ENCODE measurements around the gene DDX3X.

Gene DDX3X

DNA sequence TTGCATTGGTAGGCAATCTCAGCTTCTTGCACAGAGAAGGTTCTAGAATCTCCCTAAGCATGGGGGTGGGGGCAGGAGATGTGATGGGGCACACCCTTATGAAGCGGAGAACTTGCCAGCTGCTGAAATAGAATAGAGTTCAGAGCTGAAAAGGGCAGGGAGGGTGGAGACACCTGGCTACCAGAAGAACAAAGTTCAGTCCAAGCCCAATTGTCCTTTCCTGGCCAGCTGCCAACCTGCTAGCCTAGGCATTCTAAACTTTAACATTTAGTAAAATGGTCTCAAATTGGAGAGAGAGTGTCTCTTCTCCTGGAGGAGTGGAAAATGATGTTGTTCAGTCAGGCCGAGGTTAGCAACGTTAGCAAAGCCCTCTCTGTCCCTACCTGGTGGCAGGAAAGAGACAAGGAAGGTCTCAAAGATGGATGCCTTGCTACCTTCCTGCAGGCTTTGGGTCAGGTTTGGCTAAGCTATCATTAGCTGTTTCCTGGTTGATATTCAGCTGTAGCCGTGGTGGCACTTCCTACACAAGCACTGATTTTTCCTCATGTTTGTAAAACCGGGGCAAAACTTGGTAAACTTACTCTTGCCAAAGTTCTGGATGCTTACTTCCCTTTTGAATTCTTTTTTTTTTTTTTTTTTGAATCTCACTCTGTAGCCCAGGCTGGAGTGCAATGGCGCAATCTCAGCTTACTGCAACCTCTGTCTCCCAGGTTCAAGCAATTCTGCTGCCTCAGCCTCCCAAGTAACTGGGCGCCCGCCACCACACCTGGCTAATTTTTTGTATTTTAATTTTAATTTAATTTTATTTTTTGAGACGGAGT is 78.5 kb downstream of the DDX3X start:
- no peaks in the 10 kb centered on the region for H3K27me3 ChIP-seq (ENCODE audit: insufficient read depth, poor library complexity, severe bottlenecking)
- no peak for TF ChIP-seq SPI1 (IDR thresholded peaks at IDR 0.05; ENCODE audit: borderline replicate concordance, low read depth)
- no peak for TF ChIP-seq POLR2AphosphoS5 (IDR thresholded peaks at IDR 0.05; ENCODE audit: low read depth)
- TF ChIP-seq, protein P1, sequence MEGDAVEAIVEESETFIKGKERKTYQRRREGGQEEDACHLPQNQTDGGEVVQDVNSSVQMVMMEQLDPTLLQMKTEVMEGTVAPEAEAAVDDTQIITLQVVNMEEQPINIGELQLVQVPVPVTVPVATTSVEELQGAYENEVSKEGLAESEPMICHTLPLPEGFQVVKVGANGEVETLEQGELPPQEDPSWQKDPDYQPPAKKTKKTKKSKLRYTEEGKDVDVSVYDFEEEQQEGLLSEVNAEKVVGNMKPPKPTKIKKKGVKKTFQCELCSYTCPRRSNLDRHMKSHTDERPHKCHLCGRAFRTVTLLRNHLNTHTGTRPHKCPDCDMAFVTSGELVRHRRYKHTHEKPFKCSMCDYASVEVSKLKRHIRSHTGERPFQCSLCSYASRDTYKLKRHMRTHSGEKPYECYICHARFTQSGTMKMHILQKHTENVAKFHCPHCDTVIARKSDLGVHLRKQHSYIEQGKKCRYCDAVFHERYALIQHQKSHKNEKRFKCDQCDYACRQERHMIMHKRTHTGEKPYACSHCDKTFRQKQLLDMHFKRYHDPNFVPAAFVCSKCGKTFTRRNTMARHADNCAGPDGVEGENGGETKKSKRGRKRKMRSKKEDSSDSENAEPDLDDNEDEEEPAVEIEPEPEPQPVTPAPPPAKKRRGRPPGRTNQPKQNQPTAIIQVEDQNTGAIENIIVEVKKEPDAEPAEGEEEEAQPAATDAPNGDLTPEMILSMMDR (IDR thresholded peaks at IDR 0.05; ENCODE audit: insufficient read depth, low read length), result no peak
- TF ChIP-seq GABPA (IDR thresholded peaks at IDR 0.05; ENCODE audit: low read depth), result no peak
- TF ChIP-seq, protein P2, sequence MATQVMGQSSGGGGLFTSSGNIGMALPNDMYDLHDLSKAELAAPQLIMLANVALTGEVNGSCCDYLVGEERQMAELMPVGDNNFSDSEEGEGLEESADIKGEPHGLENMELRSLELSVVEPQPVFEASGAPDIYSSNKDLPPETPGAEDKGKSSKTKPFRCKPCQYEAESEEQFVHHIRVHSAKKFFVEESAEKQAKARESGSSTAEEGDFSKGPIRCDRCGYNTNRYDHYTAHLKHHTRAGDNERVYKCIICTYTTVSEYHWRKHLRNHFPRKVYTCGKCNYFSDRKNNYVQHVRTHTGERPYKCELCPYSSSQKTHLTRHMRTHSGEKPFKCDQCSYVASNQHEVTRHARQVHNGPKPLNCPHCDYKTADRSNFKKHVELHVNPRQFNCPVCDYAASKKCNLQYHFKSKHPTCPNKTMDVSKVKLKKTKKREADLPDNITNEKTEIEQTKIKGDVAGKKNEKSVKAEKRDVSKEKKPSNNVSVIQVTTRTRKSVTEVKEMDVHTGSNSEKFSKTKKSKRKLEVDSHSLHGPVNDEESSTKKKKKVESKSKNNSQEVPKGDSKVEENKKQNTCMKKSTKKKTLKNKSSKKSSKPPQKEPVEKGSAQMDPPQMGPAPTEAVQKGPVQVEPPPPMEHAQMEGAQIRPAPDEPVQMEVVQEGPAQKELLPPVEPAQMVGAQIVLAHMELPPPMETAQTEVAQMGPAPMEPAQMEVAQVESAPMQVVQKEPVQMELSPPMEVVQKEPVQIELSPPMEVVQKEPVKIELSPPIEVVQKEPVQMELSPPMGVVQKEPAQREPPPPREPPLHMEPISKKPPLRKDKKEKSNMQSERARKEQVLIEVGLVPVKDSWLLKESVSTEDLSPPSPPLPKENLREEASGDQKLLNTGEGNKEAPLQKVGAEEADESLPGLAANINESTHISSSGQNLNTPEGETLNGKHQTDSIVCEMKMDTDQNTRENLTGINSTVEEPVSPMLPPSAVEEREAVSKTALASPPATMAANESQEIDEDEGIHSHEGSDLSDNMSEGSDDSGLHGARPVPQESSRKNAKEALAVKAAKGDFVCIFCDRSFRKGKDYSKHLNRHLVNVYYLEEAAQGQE (IDR thresholded peaks at IDR 0.05; ENCODE audit: insufficient replicate concordance, low read depth), result no peak
- peak in 1 of 2 experiments; percentile 46 for DNase-seq (ENCODE audit: low read depth in 1 of 2, low spot score in 1 of 2)
- H3K4me3 ChIP-seq (replicated peaks; ENCODE audit: insufficient read depth, low read length), result no peak overlapping the region
- H3K27ac ChIP-seq (replicated peaks), result no peak overlapping the region

All from HL-60 (cell line).